Ishikawa (cell line): Measurements from ENCODE around the gene COL18A1.

Experiments
- CEBPB ChIP-seq: IDR thresholded peaks from 2 replicates; pipeline ENCODE4 v1.6.1; 2012
- CREB1 ChIP-seq: IDR thresholded peaks from 2 replicates; pipeline ENCODE4 v1.6.1; 2012; ENCODE audit warnings: low read depth
- EGR1 ChIP-seq: IDR thresholded peaks from 2 replicates; pipeline ENCODE4 v1.6.1; 2012
- EP300 ChIP-seq: IDR thresholded peaks from 2 replicates; pipeline ENCODE4 v1.6.1; 2012; ENCODE audit warnings: borderline replicate concordance
- FOXM1 ChIP-seq: IDR thresholded peaks from 2 replicates; pipeline ENCODE4 v1.6.1; 2012; ENCODE audit warnings: low read depth, borderline replicate concordance
- NFIC ChIP-seq: IDR thresholded peaks from 2 replicates; pipeline ENCODE4 v1.6.1; 2012
- RAD21 ChIP-seq: IDR thresholded peaks from 2 replicates; pipeline ENCODE4 v1.6.1; 2012; ENCODE audit warnings: low read depth
- TAF1 ChIP-seq: IDR thresholded peaks from 2 replicates; pipeline ENCODE4 v1.6.1; 2012; ENCODE audit warnings: low read depth, mild to moderate bottlenecking
- TCF12 ChIP-seq: IDR thresholded peaks from 2 replicates; pipeline ENCODE4 v1.6.1; 2012; ENCODE audit warnings: low read depth
- TEAD4 ChIP-seq: IDR thresholded peaks from 2 replicates; pipeline ENCODE4 v1.6.1; 2012
- YY1 ChIP-seq: IDR thresholded peaks from 2 replicates; pipeline ENCODE4 v1.6.1; 2012; ENCODE audit warnings: low read depth
- ZBTB7A ChIP-seq: IDR thresholded peaks from 2 replicates; pipeline ENCODE4 v1.6.1; 2012; ENCODE audit warnings: low read depth
- TF ChIP-seq, protein P1 (sequence below): IDR thresholded peaks from 2 replicates; pipeline ENCODE4 v1.6.1; 2012
- TF ChIP-seq, protein P2 (sequence below): IDR thresholded peaks from 2 replicates; pipeline ENCODE4 v1.6.1; 2012; ENCODE audit warnings: low read depth, mild to moderate bottlenecking
- TF ChIP-seq, protein P3 (sequence below): IDR thresholded peaks from 2 replicates; pipeline ENCODE4 v1.6.1; 2012

The COL18A1 gene

DNA sequence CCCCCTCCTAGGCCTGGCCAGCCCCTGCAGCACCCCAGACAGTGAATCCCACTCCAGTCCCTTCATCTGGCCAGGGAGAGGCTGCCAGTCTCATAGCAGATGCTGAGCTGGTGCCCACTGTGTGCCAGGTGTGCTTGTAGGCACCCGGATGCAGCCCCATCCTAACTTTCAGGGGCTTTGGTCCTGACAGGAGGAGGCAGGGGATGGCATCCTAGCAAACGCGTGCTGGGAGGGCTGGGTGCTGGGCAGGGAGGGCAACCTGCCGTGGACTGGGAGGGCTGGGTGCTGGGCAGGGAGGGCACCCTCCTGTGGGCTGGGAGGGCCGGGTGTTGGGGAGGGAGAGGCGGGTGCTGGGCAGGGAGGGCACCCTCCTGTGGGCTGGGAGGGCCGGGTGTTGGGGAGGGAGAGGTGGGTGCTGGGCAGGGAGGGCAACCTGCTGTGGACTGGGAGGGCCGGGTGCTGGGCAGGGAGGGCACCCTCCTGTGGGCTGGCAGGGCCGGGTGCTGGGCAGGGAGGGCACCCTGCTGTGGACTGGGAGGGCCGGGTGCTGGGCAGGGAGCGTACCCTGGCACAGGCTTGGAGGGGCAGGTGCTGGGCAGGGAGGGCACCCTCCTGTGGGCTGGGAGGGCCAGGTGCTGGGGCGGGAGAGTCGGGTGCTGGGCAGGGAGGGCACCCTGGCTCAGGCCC, 102.0 kb downstream of the COL18A1 start:
- TF ChIP-seq EGR1 (no peak), EP300 (peak; percentile 64), CREB1 (no peak), YY1 (no peak), FOXM1 (no peak), NFIC (peak; percentile 83), RAD21 (no peak), TCF12 (peak; percentile 85), TAF1 (no peak), ZBTB7A (peak; percentile 41; the same call in 1 of the 2 replicates)
- TF ChIP-seq, protein P1, sequence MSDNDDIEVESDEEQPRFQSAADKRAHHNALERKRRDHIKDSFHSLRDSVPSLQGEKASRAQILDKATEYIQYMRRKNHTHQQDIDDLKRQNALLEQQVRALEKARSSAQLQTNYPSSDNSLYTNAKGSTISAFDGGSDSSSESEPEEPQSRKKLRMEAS, result peak; percentile 13; the same call in 1 of the 2 replicates

DNA sequence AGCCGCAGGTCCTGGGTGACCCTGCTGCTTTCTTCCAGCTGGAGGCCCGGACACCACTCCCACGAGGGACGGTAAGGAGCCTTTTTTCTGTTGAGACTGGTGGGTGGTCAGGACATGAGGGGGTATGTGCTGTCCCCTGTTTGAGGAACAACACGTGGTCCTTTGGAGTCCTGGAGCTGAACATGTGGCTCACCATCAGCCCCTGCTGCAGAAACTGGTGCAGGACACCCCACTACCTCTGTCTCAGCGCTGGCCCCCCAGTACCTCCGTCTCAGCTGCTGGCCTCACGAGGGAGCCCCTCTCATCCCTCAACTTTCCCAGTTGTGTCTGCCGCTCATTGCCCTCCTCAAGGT, 102.5 kb downstream of the COL18A1 start:
- TF ChIP-seq CEBPB (no peak), TCF12 (0 out of 2 replicates have a peak, but pooled peaks have one; percentile 12), ZBTB7A (peak; percentile 16; the same call in 1 of the 2 replicates)
- TF ChIP-seq, protein P2, sequence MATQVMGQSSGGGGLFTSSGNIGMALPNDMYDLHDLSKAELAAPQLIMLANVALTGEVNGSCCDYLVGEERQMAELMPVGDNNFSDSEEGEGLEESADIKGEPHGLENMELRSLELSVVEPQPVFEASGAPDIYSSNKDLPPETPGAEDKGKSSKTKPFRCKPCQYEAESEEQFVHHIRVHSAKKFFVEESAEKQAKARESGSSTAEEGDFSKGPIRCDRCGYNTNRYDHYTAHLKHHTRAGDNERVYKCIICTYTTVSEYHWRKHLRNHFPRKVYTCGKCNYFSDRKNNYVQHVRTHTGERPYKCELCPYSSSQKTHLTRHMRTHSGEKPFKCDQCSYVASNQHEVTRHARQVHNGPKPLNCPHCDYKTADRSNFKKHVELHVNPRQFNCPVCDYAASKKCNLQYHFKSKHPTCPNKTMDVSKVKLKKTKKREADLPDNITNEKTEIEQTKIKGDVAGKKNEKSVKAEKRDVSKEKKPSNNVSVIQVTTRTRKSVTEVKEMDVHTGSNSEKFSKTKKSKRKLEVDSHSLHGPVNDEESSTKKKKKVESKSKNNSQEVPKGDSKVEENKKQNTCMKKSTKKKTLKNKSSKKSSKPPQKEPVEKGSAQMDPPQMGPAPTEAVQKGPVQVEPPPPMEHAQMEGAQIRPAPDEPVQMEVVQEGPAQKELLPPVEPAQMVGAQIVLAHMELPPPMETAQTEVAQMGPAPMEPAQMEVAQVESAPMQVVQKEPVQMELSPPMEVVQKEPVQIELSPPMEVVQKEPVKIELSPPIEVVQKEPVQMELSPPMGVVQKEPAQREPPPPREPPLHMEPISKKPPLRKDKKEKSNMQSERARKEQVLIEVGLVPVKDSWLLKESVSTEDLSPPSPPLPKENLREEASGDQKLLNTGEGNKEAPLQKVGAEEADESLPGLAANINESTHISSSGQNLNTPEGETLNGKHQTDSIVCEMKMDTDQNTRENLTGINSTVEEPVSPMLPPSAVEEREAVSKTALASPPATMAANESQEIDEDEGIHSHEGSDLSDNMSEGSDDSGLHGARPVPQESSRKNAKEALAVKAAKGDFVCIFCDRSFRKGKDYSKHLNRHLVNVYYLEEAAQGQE, result no peak
- TF ChIP-seq, protein P3, sequence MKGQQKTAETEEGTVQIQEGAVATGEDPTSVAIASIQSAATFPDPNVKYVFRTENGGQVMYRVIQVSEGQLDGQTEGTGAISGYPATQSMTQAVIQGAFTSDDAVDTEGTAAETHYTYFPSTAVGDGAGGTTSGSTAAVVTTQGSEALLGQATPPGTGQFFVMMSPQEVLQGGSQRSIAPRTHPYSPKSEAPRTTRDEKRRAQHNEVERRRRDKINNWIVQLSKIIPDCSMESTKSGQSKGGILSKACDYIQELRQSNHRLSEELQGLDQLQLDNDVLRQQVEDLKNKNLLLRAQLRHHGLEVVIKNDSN, result no peak

DNA sequence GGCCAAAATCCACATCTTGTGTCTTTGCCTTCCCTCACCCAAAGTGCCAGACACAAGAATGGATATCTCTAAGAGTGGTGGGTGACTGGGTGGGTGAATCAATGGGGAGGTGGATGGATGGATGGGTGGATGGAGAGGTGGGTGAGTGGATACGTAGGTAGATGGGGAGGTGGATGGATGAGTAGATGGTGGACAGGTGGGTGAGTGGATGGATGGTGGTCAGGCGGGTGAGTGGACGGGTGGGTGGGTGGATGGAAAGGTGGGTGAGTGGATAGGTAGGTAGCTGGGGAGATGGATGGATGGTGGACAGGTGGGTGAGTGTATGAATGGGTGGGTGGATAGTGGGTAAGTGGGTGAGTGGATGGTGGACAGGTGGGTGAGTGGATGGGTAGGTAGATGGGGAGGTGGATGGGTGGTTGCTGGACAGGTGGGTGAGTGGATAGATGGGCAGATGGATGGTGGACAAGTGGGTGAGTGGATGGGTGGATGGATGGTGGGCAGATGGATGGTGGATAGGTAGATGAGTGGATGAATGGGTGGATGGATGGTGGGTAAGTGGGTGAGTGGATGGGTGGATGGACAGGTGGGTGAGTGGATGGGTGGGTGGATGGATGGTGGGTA, 103.0 kb downstream of the COL18A1 start:
- TF ChIP-seq RAD21 (no peak), EGR1 (no peak), TCF12 (no peak), TAF1 (no peak), CREB1 (no peak), FOXM1 (no peak)
- TF ChIP-seq, protein P3, result no peak
- TF ChIP-seq, protein P1, result no peak

DNA sequence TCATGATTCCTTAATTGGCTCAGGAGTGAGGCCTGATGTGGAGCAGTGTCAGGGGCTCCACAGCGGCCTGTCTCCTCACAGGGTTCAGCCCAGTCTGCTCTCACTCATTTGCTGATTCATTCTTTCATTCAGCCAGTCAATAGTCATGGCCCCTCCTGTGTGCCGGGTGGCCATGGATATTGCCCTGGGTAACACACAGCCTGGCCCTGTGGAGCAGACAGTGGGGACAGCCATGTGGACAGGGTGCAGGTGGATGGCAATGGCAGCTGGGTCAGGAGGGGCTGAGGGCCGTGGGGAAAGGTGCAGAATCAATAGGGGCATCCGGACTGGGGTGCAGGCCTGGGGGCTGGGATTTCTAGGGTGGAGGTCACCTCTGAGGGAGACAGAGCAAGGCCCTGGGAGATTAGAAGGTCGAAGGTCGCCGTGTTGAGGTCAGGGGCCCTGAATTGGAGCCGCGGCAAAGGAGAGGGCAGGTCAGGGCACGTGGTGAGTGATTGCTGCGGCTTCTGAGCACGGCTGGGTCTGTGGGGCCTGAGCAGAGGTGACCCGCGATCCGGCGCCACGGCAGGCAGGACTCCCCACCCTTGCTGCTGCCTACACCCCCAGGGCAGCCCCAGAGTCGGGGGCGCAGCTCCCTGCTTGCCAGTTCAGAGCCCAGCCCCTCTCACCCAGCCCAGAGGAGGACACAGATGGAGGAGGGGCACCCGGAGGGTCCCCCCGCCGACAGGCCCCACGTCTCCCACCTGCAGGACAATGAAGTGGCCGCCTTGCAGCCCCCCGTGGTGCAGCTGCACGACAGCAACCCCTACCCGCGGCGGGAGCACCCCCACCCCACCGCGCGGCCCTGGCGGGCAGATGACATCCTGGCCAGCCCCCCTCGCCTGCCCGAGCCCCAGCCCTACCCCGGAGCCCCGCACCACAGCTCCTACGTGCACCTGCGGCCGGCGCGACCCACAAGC, 103.9 kb downstream of the COL18A1 start:
- TF ChIP-seq ZBTB7A (0 out of 2 replicates have a peak, but pooled peaks have one; percentile 11), NFIC (no peak)

DNA sequence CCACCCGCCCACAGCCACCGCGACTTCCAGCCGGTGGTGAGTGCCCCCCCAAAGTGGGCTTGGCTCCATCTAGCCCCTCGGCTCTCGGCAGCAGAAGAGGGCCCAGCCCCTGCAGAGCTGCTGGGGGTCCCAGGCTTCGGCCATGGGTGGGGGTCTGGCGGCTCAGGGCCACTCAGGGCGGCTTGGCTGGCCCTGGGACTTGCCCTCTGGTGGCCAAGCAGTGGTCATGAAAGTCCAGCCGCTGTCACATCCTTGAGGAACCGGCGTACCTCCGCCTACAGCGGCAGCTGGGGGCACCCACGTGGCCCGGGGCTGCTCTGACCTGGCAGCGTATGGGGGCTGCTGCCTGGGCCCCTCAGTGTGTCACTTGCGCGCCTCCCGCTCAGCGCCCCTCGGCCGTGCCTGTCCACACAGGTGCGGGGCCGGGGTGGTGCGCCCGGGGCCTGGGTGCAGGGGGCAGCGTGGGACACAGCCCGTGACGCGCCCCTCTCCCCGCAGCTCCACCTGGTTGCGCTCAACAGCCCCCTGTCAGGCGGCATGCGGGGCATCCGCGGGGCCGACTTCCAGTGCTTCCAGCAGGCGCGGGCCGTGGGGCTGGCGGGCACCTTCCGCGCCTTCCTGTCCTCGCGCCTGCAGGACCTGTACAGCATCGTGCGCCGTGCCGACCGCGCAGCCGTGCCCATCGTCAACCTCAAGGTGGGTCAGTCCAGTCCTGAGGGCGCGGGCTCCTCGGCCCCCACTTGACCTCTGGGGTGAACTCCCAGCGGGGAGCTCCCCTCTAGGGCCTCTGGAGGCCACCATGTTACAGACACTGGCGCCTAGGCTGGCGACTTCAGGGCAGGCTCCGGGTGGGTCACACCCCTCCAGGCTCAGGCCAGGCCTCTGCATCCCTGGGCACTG, 104.9 kb downstream of the COL18A1 start:
- TF ChIP-seq RAD21, result no peak
- TF ChIP-seq ZBTB7A, result peak; percentile 49; the same call in 1 of the 2 replicates
- TF ChIP-seq TAF1, result no peak

DNA sequence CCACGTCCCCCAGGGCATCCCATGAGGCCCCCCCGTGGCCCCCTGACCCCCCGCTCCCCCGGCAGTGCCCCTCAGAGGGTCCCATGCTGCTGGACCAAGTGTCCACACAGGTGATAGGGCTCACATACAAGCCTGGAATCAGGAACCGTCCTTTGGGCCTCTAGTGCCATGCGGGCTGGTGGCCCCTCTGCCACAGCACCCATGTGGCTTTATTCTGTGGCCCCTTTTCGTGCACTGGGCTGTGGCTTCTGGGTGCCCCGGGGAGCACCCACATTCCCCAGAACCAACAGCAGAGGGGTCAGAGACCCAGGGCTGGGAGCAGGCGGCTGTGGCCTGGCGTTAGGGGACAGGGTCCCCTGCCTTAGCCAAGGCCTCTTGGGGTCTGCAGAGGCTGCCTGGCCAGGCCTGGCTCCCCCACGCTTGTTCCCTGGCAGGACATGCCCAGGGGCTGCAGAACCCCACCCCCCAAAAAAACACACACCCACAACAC, 105.5 kb downstream of the COL18A1 start:
- TF ChIP-seq TAF1 (no peak), CREB1 (no peak), EP300 (no peak), ZBTB7A (no peak), NFIC (no peak), TEAD4 (no peak), EGR1 (no peak), YY1 (no peak), TCF12 (no peak), RAD21 (no peak), CEBPB (no peak), FOXM1 (no peak)
- TF ChIP-seq, protein P1, result no peak
- TF ChIP-seq, protein P3, result no peak
- TF ChIP-seq, protein P2, result no peak
